ENCODE data around the gene AP3S2.

DNA sequence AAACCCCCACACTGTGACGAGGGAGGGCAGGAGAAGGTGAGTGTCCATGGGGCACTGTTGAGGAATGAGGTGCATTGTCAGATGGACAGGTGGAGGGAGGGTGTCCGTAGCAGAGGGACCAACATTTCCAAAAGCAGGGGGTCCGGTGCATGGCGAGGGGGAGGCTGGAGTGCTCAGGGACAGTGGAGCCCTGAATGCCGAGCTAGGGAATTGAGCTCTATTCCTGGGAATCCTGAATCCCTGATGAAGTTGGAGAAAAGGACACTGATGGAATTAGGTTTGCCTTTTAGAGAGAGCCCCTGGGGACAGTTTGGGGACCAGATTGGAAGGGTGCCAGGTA is 71.2 kb downstream of the AP3S2 start:
- TF ChIP-seq, protein P1, sequence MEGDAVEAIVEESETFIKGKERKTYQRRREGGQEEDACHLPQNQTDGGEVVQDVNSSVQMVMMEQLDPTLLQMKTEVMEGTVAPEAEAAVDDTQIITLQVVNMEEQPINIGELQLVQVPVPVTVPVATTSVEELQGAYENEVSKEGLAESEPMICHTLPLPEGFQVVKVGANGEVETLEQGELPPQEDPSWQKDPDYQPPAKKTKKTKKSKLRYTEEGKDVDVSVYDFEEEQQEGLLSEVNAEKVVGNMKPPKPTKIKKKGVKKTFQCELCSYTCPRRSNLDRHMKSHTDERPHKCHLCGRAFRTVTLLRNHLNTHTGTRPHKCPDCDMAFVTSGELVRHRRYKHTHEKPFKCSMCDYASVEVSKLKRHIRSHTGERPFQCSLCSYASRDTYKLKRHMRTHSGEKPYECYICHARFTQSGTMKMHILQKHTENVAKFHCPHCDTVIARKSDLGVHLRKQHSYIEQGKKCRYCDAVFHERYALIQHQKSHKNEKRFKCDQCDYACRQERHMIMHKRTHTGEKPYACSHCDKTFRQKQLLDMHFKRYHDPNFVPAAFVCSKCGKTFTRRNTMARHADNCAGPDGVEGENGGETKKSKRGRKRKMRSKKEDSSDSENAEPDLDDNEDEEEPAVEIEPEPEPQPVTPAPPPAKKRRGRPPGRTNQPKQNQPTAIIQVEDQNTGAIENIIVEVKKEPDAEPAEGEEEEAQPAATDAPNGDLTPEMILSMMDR (IDR thresholded peaks at IDR 0.05), result no peak
- TF ChIP-seq POLR2A (IDR thresholded peaks at IDR 0.05), result no peak
